Measurements from ENCODE around the gene CRABP2. TPM values are rescaled to one million over a fixed set of nuclear protein-coding genes. Genes with fewer than 3 reads are reported as not detected.

Gene CRABP2
- 1.0 and 1.1 TPM in 2 replicates for total RNA-seq

DNA sequence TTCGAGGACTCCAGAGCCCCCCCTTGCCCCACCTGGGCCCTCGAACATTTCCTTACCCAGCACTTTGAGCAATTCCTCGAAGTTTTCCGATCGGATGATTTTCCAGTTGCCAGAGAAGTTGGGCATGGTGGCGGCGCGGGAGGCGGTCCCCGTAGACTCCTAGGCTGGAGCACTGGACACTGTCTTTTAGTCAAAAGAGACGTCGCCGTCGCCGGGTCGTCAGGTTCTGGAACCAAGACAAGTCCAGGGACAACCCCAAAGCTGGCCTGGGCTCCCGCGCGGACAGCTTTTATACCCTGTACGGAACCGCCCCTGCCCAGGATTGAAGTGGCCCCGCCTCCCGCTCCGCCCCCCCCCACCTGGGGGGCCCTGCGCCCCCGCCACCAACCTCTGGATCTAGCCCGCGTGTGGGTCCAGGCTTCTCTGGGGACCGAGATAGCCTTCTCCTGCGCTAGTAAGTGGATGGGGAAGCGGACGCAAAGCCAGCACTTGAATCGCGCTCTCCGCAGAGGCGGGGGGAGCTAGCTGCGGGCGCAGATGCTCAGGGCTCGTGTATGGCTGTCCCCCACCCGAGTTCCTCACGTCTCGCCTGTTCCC lies at the start of gene CRABP2:
Gene CRABP2 (minus strand): TSS at position 263 of the 597 bp plus-strand sequence. CDS start 137 bp downstream, at position 126.
- intact Hi-C loops (cut with micrococcal nuclease): loop anchor here (1.0 kb wide), 1 partner anchor 45 kb away; no protein-coding TSS in a partner anchor
- H3K27ac Mint-ChIP-seq: no peak within 1 kb of the TSS
- peaks cover 13% of the 10 kb centered on the region for H3K4me1 Mint-ChIP-seq (ENCODE audit: low read depth)
- no peak for DNase-seq (ENCODE audit: low spot score)
- H3K36me3 Mint-ChIP-seq (ENCODE audit: low read depth): no peaks in the 10 kb centered on the region
- peak within 1 kb of the TSS; percentile 76 for H3K4me3 Mint-ChIP-seq (ENCODE audit: low read depth)
- H3K27me3 Mint-ChIP-seq (ENCODE audit: low read depth): peaks cover 52% of the 10 kb centered on the region
- no peaks in the 10 kb centered on the region for H3K9me3 Mint-ChIP-seq

DNA sequence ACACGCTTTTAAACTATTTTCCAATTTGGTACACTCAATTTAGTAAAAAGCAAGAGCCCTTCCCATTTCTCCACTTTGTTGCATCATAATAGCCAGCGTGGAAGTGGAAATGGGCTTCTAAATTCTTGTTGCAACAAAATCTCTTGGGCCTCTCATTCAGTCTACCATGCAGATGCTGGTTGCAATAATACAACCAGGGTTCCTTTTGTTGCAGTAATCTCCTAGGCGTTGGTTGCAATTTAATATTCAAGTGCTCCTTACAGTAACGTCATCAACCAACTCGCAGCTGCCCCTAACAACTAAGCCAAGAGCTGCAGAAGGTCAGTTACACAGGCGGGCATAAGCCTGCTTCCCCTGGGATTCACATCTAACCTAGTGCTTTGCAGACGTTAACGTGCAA lies 48.8 kb upstream of the CRABP2 start:
- DNase-seq (ENCODE audit: low spot score): no peak
- intact Hi-C loops (cut with micrococcal nuclease): loop anchor here (5.0 kb wide), 1 partner anchor 247 kb away; no protein-coding TSS in a partner anchor
- H3K4me1 Mint-ChIP-seq (ENCODE audit: low read depth): peaks cover 12% of the 10 kb centered on the region
- H3K27ac Mint-ChIP-seq: no peak overlapping the region
- H3K4me3 Mint-ChIP-seq (ENCODE audit: low read depth): no peak overlapping the region
- H3K36me3 Mint-ChIP-seq (ENCODE audit: low read depth): peaks cover 19% of the 10 kb centered on the region
- no peaks in the 10 kb centered on the region for H3K9me3 Mint-ChIP-seq
- no peaks in the 10 kb centered on the region for H3K27me3 Mint-ChIP-seq (ENCODE audit: low read depth)

DNA sequence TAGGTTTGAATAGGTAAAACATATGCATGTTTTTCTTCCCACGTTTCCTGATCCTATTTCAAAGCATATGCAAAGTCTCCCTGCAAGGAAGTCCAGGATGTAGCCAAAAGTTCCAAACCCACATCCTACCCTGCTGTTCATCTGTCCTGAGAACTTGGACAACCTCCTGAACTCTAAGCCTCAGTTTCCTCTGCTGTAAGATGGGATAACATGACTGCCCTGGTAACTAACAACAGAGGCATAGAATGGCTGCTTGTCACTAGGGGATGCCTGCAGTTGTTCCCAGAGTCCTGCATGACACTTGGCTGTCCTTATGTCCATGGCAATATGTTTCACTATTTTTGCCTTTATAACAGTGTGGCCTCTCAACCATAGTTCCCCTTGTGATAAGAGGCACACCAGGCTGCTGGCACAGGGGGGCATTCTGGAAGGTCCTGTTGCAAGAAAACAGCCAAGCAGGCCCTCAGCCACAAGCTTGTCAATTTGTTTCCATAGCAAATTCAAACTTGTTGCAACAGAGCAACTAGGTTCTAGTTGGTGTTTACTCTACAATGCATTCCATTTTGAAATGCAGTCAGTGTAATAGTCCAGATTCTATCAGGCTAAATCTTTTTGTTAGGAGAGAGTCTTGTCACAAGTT lies 47.6 kb upstream of the CRABP2 start:
- DNase-seq (ENCODE audit: low spot score): no peak
- peaks cover 24% of the 10 kb centered on the region for H3K4me1 Mint-ChIP-seq (ENCODE audit: low read depth)
- no peaks in the 10 kb centered on the region for H3K27me3 Mint-ChIP-seq (ENCODE audit: low read depth)
- intact Hi-C loops (cut with micrococcal nuclease): loop anchor here (5.0 kb wide), 1 partner anchor 246 kb away; no protein-coding TSS in a partner anchor
- peak overlapping the region; percentile 80 for H3K27ac Mint-ChIP-seq
- H3K36me3 Mint-ChIP-seq (ENCODE audit: low read depth): peaks cover 30% of the 10 kb centered on the region
- H3K9me3 Mint-ChIP-seq: no peaks in the 10 kb centered on the region
- H3K4me3 Mint-ChIP-seq (ENCODE audit: low read depth): peak overlapping the region; percentile 97

DNA sequence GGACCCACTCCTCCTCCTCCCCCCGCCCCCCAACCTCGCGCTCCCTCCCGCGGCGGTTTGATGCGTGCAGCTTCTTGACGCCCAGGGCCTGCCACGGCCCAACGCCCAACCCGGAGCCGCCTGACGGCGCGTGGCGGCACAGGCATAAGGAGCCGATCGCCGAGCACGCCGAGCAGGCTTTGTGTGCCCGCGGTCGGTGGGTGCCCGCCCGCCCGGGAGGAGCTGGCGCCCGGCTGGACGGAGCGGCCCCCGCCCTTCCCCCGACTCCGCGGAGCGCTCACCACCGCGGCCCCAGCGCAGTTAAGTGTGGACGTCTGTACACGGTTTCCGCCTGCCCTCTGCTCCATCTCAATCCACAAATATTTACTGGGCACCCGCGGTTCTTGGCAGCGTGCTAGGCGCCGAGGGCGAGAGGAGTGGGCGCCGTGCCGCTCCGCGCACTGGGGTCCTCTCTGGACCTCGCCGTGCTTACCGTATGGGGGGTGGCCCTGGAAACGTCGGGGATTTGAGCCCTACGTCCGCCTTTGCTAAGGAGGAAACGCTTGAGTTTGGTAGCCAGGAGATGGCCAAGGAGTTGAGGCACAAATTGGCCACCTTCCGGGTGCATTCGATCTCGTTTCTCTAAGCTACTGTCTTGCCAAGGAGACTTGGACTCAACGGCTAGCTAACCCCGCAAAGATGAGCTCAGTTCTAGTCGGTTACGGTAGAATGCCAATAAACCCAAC lies 46.5 kb upstream of the CRABP2 start:
- peaks cover 34% of the 10 kb centered on the region for H3K36me3 Mint-ChIP-seq (ENCODE audit: low read depth)
- peak overlapping the region; percentile 97 for H3K4me3 Mint-ChIP-seq (ENCODE audit: low read depth)
- peak overlapping the region; percentile 92 for H3K27ac Mint-ChIP-seq
- H3K27me3 Mint-ChIP-seq (ENCODE audit: low read depth): no peaks in the 10 kb centered on the region
- DNase-seq (ENCODE audit: low spot score): peak; percentile 93
- intact Hi-C loops (cut with micrococcal nuclease): loop anchor here (1.0 to 5.0 kb wide), 4 partner anchors 11 to 245 kb away; partner anchors contain the start of genes ISG20L2, METTL25B, MRPL24 and PRCC
- peaks cover 32% of the 10 kb centered on the region for H3K4me1 Mint-ChIP-seq (ENCODE audit: low read depth)
- no peaks in the 10 kb centered on the region for H3K9me3 Mint-ChIP-seq

- peak within 1 kb of the TSS; percentile 92 for H3K27ac Mint-ChIP-seq
- peaks cover 36% of the 10 kb centered on the region for H3K36me3 Mint-ChIP-seq (ENCODE audit: low read depth)
- H3K4me3 Mint-ChIP-seq (ENCODE audit: low read depth): peak within 1 kb of the TSS; percentile 97
- peaks cover 33% of the 10 kb centered on the region for H3K4me1 Mint-ChIP-seq (ENCODE audit: low read depth)
- no peaks in the 10 kb centered on the region for H3K9me3 Mint-ChIP-seq
- no peak for DNase-seq (ENCODE audit: low spot score)
- intact Hi-C loops (cut with micrococcal nuclease): loop anchor here (1.0 to 5.0 kb wide), 4 partner anchors 10 to 244 kb away; partner anchors contain the start of genes ISG20L2, METTL25B, MRPL24 and PRCC
- no peaks in the 10 kb centered on the region for H3K27me3 Mint-ChIP-seq (ENCODE audit: low read depth)
These were observed 46.0 kb upstream of the CRABP2 start, which contains the start of gene HDGF for GRCh38 chr1:156751451-156751756. TSS of gene HDGF (minus strand) at chr1:156751675. CDS start at chr1:156751429, 246 bp downstream.

DNA sequence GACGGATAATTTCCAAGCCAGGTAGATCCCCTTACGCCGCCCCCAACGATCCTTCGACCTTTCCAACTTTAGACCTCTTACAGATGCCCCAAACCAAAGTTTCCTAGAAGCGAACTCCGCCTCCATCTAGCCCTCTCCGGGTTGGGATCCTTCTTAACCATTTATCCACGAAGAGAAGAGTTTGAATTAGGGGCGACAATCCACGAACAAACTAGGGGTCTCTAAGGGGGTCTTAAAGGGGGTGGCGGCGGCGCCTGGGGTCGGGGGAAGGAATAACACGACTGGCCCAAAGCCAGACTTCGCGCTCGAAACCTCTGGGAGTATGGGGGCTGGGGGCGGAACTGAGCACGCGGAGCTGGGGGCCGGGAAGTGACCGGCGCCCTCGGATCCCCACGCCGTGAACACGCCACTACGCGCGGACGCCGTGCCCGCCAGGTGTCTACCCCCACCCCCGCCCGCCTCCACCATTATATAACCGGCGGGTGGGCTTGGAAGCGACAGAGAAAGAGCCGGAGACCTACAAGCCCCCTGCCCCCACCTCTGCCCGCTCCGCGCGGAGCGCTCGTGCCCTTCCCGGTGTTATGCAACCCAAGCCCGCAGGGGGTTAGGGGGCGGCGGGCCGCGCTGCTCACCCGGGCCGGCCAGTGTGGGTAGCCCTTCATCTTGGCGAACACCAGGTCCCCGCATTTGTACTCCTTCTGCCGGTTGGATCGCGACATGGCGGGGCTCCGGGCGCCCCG lies 45.5 kb upstream of the CRABP2 start:
- DNase-seq (ENCODE audit: low spot score): no peak
- H3K4me1 Mint-ChIP-seq (ENCODE audit: low read depth): peaks cover 36% of the 10 kb centered on the region
- intact Hi-C loops (cut with micrococcal nuclease): loop anchor here (1.0 to 5.0 kb wide), 4 partner anchors 10 to 244 kb away; partner anchors contain the start of genes ISG20L2, METTL25B, MRPL24 and PRCC
- peak overlapping the region; percentile 92 for H3K27ac Mint-ChIP-seq
- no peaks in the 10 kb centered on the region for H3K27me3 Mint-ChIP-seq (ENCODE audit: low read depth)
- peaks cover 41% of the 10 kb centered on the region for H3K36me3 Mint-ChIP-seq (ENCODE audit: low read depth)
- no peaks in the 10 kb centered on the region for H3K9me3 Mint-ChIP-seq
- H3K4me3 Mint-ChIP-seq (ENCODE audit: low read depth): peak overlapping the region; percentile 94

DNA sequence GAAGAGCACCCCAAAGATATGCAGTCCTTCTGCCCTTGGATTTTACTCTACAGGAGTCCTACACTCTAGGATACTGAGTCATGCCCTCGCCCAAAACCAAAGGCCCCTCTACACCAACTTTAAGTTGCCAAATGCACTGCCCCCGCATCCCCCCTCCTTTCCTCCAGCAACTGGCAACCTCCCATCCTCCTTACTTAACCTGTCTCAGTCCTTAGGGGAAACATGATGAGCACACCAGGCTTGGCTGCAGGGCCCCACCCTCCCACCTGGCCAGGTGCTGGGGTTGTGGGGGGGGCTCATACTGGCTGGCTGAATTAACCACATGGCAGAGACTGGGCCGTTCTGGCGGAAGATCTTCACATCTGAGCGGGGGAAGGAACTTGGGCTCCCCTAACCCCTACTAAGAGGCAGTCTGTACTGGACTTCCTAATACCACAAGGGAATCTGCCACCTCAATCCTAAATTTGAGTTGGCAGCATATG lies 44.8 kb upstream of the CRABP2 start:
- Mint-ChIP-seq H3K27ac (peak overlapping the region; percentile 92), H3K9me3 (no peaks in the 10 kb centered on the region), H3K27me3 (ENCODE audit: low read depth) (no peaks in the 10 kb centered on the region), H3K4me3 (ENCODE audit: low read depth) (peak overlapping the region; percentile 94), H3K36me3 (ENCODE audit: low read depth) (peaks cover 47% of the 10 kb centered on the region), H3K4me1 (ENCODE audit: low read depth) (peaks cover 42% of the 10 kb centered on the region)
- intact Hi-C loops (cut with micrococcal nuclease): loop anchor here (5.0 kb wide), 1 partner anchor 243 kb away; no protein-coding TSS in a partner anchor
- DNase-seq (ENCODE audit: low spot score): no peak

- intact Hi-C loops (cut with micrococcal nuclease): loop anchor here (5.0 kb wide), 1 partner anchor 242 kb away; no protein-coding TSS in a partner anchor
- Mint-ChIP-seq H3K9me3 (no peaks in the 10 kb centered on the region), H3K36me3 (ENCODE audit: low read depth) (peaks cover 54% of the 10 kb centered on the region), H3K27ac (peak overlapping the region; percentile 92), H3K4me3 (ENCODE audit: low read depth) (peak overlapping the region; percentile 94), H3K27me3 (ENCODE audit: low read depth) (no peaks in the 10 kb centered on the region), H3K4me1 (ENCODE audit: low read depth) (peaks cover 41% of the 10 kb centered on the region)
- DNase-seq (ENCODE audit: low spot score): no peak
These were observed 44.2 kb upstream of the CRABP2 start for GRCh38 chr1:156749419-156750118.

DNA sequence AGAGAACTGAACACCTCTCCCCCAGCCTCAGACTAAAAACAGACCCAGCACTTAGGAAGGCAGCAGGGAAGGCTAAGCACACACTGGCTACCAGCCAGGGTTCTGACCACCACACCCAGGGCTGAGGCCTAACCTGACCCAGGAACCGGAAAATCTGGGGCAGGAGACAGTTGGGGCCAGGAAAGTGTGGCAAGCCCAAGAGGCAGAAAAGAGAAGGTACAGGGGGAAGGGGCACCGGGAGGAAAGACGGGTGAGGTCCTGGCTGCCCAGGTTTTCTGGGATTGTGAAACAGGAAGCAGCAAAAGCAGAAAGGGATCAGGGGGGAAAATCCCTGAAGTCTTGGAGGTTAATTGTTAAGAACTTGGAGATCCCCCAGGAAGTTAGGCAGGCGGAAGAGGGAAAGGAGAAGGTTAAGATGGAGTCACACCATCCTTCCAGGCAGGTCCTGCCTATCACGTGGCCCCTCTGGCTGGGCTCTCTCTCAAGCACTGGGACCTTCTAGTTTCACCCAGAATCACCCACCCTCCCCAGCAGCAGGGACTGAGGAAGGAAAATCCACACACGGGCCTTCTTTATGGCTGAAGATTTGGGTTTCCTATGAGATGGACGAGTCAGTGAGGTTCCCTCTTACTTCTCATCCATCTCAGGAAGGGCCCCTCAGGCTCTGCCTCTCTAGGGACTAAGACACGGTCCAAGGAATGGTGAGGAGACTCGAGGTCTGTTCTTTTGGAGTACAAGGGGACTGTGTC lies 43.5 kb upstream of the CRABP2 start:
- intact Hi-C loops (cut with micrococcal nuclease): no loop called here
- H3K9me3 Mint-ChIP-seq: no peaks in the 10 kb centered on the region
- peak overlapping the region; percentile 92 for H3K27ac Mint-ChIP-seq
- no peaks in the 10 kb centered on the region for H3K27me3 Mint-ChIP-seq (ENCODE audit: low read depth)
- peaks cover 41% of the 10 kb centered on the region for H3K4me1 Mint-ChIP-seq (ENCODE audit: low read depth)
- peaks cover 59% of the 10 kb centered on the region for H3K36me3 Mint-ChIP-seq (ENCODE audit: low read depth)
- peak overlapping the region; percentile 94 for H3K4me3 Mint-ChIP-seq (ENCODE audit: low read depth)
- DNase-seq (ENCODE audit: low spot score): no peak

DNA sequence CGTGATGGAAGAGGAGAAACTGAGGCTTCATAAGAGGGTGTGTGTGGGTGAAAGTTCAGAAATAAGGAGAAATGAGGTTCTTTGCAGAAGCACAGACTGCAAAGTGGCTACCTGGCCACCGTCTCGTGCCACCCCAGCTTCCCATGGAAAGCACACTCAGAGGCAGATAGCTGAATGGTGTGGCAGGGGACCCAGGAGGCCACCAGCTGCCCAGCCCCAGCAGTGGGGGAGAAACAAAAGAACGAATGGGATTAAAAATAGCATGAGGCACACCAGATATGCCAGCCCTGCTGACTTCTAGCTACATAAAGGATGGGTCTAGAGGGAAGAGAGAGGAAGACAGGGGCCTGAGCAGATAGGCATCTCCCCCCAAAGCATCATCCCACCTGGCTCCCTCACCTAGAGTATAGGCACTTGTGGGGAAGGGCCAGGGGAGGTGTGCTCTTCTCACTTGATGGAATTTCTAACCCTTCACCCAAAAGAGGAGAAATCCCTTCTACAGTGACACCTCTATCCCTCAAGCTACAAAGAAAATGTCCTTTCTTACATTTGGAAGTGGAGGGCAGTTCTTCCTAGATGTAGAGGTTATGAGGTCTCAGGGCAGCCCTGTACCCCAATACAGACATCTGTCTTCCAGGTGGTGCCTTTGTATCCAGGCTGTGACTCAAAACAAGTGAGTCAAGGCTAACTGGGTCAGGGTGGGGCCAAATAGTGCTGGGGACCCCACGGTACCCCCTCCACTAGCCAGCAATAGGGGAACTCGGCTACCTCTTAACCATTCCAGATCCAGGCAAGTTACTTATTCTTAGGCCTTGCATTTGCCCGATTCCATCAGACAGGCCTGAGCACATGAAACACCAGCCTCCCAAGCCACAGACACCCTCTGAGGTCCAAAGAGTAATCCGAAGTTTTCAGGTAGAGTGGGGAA lies 42.6 kb upstream of the CRABP2 start:
- peaks cover 66% of the 10 kb centered on the region for H3K36me3 Mint-ChIP-seq (ENCODE audit: low read depth)
- H3K4me1 Mint-ChIP-seq (ENCODE audit: low read depth): peaks cover 41% of the 10 kb centered on the region

More for the DNA sequence above, 42.6 kb upstream of the CRABP2 start:
- no peak for DNase-seq (ENCODE audit: low spot score)
- Mint-ChIP-seq H3K9me3 (no peaks in the 10 kb centered on the region), H3K27ac (peak overlapping the region; percentile 92), H3K27me3 (ENCODE audit: low read depth) (no peaks in the 10 kb centered on the region), H3K4me3 (ENCODE audit: low read depth) (peak overlapping the region; percentile 94)
- intact Hi-C loops (cut with micrococcal nuclease): no loop called here
